ENCODE data around the gene CIAO2A. TPM values are rescaled to one million over a fixed set of nuclear protein-coding genes. Genes with fewer than 3 reads are reported as not detected.

CIAO2A gene
- polyA plus RNA-seq, 1 donor from 2014 or later: 156 TPM

GRCh38 chr15:64141798-64142512, 48.3 kb upstream of the CIAO2A start:
- Histone ChIP-seq H3K9ac (ENCODE audit: low read length) (no peak overlapping the region), H3K36me3 (ENCODE audit: insufficient read depth, low read length) (peaks cover 10% of the 10 kb centered on the region), H3K9me2 (ENCODE audit: insufficient read depth, low read length) (no peaks in the 10 kb centered on the region), H3K4me2 (ENCODE audit: low read length) (no peak overlapping the region), H3K79me2 (replicated peaks; ENCODE audit: insufficient read depth, low read length) (no peaks in the 10 kb centered on the region), H3K27ac (ENCODE audit: low read length) (no peak overlapping the region), H4K20me1 (ENCODE audit: insufficient read depth) (no peaks in the 10 kb centered on the region), H2AFZ (ENCODE audit: low read depth, low read length) (no peak overlapping the region), H3K9me3 (ENCODE audit: low read length) (no peaks in the 10 kb centered on the region), H3K4me3 (ENCODE audit: low read length) (no peak overlapping the region), H3K27me3 (ENCODE audit: insufficient read depth, low read depth, low read length) (no peaks in the 10 kb centered on the region), H3F3A (ENCODE audit: insufficient read depth, low read length, poor library complexity, severe bottlenecking) (no peaks in the 10 kb centered on the region)
- TF ChIP-seq EP300 (conservative IDR thresholded peaks at IDR 0.05; ENCODE audit: poor library complexity, severe bottlenecking) (no peak), SMC3 (conservative IDR thresholded peaks at IDR 0.05; ENCODE audit: poor library complexity) (no peak)

- Histone ChIP-seq H3F3A (ENCODE audit: insufficient read depth, low read length, poor library complexity, severe bottlenecking) (no peaks in the 10 kb centered on the region), H3K9me3 (ENCODE audit: low read length) (no peaks in the 10 kb centered on the region), H3K27ac (ENCODE audit: low read length) (no peak overlapping the region), H4K20me1 (ENCODE audit: insufficient read depth) (no peaks in the 10 kb centered on the region), H3K4me3 (ENCODE audit: low read length) (no peak overlapping the region), H3K9me2 (ENCODE audit: insufficient read depth, low read length) (no peaks in the 10 kb centered on the region), H3K27me3 (ENCODE audit: insufficient read depth, low read depth, low read length) (no peaks in the 10 kb centered on the region), H3K9ac (ENCODE audit: low read length) (no peak overlapping the region), H3K79me2 (replicated peaks; ENCODE audit: insufficient read depth, low read length) (no peaks in the 10 kb centered on the region), H3K4me2 (ENCODE audit: low read length) (no peak overlapping the region), H2AFZ (ENCODE audit: low read depth, low read length) (no peak overlapping the region), H3K36me3 (ENCODE audit: insufficient read depth, low read length) (peaks cover 11% of the 10 kb centered on the region)
- TF ChIP-seq TAF1 (IDR thresholded peaks at IDR 0.05; ENCODE audit: low read depth): no peak
Observed at GRCh38 chr15:64138331-64138941, 44.8 kb upstream of the CIAO2A start.

GRCh38 chr15:64137226-64137833, 43.7 kb upstream of the CIAO2A start:
- H3K9me2 ChIP-seq (ENCODE audit: insufficient read depth, low read length): no peaks in the 10 kb centered on the region
- no peak for TF ChIP-seq RAD21 (conservative IDR thresholded peaks at IDR 0.05)
- no peak for TF ChIP-seq REST (IDR thresholded peaks at IDR 0.05; ENCODE audit: borderline replicate concordance)
- no peak for TF ChIP-seq EZH2 (IDR thresholded peaks at IDR 0.05; ENCODE audit: borderline replicate concordance, insufficient read depth, low read length, poor library complexity, severe bottlenecking)
- no peak for TF ChIP-seq TAF1 (IDR thresholded peaks at IDR 0.05; ENCODE audit: low read depth)
- no peak for TF ChIP-seq POLR2AphosphoS5 (IDR thresholded peaks at IDR 0.05)
- TF ChIP-seq MXI1 (conservative IDR thresholded peaks at IDR 0.05; ENCODE audit: poor library complexity, severe bottlenecking): no peak
- TF ChIP-seq EP300 (conservative IDR thresholded peaks at IDR 0.05; ENCODE audit: poor library complexity, severe bottlenecking): no peak
- TF ChIP-seq CTCF (IDR thresholded peaks at IDR 0.05; ENCODE audit: poor library complexity, severe bottlenecking): no peak
- TF ChIP-seq SMC3 (conservative IDR thresholded peaks at IDR 0.05; ENCODE audit: poor library complexity): no peak
- no peak overlapping the region for H2AFZ ChIP-seq (ENCODE audit: low read depth, low read length)
- no peak overlapping the region for H3K4me2 ChIP-seq (ENCODE audit: low read length)
- H3K27ac ChIP-seq (ENCODE audit: low read length): no peak overlapping the region
- no peaks in the 10 kb centered on the region for H3K9me3 ChIP-seq (ENCODE audit: low read length)
- H3K27me3 ChIP-seq (ENCODE audit: insufficient read depth, low read depth, low read length): no peaks in the 10 kb centered on the region
- H3K36me3 ChIP-seq (ENCODE audit: insufficient read depth, low read length): peaks cover 11% of the 10 kb centered on the region
- H4K20me1 ChIP-seq (ENCODE audit: insufficient read depth): no peaks in the 10 kb centered on the region
- H3K4me3 ChIP-seq (ENCODE audit: low read length): no peak overlapping the region
- no peaks in the 10 kb centered on the region for H3F3A ChIP-seq (ENCODE audit: insufficient read depth, low read length, poor library complexity, severe bottlenecking)
- H3K79me2 ChIP-seq (replicated peaks; ENCODE audit: insufficient read depth, low read length): no peaks in the 10 kb centered on the region
- no peak overlapping the region for H3K9ac ChIP-seq (ENCODE audit: low read length)

All from neural cell (in vitro differentiated cells).